Right renal cortex interstitium (tissue), 3 donors: ENCODE data around the gene TBX19. TPM values are rescaled to one million over a fixed set of nuclear protein-coding genes. Genes with fewer than 3 reads are reported as not detected.

Experiments used
- DNase-seq, 3 donors: peaks; one replicate each; pipeline ENCODE4 v3.0.0-alpha.2; 2013; ENCODE audit warnings: low read depth in 3 of 3, low spot score in 2 of 3
- polyA plus RNA-seq, 3 donors: library from polyadenylated mRNA; unstranded; fragments of 120-200 nt; gene quantifications; one replicate each; pipeline ENCODE4 v1.2.1, GENCODE V29; 2013; ENCODE audit not compliant: insufficient read length in 3 of 3

Gene TBX19
- polyA plus RNA-seq, 3 donors = 2.1 to 2.4 (median 2.3) TPM

DNA sequence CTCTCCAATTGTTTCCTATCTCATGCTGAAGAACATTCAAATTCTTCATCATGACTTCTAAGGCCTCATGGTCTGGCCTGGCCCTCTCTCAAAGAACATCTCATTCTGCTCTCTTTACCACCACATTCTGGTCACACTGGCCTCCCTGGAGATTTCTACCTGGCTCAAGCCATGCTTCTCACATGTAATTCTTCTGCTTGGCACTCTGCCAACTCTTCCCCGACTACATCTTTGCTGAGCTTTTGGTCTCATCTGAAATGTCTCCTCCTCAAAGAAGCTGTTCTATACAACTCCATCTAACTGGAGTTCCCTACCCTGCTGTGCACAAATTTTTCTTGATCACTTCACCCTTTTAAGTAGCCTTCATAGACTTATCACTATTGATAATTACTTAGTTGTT is 1.4 kb upstream of the TBX19 start:
- DNase-seq = no peak

DNA sequence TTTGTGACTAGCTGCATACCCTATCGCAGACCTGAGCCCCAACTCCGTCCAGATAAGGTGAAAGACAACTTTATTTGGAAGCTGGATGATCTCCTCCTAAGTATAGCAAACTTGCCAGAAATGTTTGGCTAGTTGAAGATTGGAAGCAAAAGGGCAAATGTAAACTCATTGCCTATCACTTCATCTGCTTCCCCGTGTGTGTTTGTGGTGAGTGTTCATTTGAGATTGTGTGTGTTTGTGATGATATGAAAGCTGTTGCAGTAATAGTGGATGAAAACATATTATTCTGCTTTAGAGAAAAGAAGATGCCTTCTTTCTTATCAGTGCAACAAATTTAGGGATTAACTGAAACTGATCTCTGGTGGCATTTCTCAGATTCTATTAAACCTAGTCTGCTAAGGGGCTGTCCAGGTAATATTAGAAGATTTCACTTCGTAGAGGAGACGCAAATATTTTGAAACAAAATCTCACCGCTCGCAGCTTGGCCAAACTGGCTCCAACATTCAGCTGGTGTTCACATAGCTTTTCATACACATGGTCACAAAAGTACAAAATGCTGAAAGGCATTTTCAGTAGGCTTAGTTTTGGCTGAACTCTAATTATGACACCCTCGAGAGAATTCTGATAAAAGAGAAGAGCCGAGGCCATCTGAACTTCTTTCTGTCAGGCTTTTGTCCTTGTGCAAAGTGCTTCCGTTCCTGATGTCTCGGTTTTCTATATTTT is 1.1 kb downstream of the TBX19 start:
- no peak for DNase-seq

DNA sequence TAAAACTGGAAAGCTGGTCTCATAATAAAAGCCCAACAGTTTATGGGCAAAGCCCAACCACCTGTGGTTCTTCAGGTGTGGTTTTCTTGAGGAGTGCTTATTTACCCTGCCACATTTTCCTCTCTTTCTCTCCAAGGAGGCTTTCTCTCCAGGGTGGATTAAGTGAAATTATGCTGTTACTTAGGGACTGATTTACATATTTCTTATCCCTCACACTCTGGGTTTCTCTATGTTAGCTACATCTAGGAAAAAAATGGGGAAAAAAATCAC is 4.8 kb downstream of the TBX19 start:
- no peak for DNase-seq

DNA sequence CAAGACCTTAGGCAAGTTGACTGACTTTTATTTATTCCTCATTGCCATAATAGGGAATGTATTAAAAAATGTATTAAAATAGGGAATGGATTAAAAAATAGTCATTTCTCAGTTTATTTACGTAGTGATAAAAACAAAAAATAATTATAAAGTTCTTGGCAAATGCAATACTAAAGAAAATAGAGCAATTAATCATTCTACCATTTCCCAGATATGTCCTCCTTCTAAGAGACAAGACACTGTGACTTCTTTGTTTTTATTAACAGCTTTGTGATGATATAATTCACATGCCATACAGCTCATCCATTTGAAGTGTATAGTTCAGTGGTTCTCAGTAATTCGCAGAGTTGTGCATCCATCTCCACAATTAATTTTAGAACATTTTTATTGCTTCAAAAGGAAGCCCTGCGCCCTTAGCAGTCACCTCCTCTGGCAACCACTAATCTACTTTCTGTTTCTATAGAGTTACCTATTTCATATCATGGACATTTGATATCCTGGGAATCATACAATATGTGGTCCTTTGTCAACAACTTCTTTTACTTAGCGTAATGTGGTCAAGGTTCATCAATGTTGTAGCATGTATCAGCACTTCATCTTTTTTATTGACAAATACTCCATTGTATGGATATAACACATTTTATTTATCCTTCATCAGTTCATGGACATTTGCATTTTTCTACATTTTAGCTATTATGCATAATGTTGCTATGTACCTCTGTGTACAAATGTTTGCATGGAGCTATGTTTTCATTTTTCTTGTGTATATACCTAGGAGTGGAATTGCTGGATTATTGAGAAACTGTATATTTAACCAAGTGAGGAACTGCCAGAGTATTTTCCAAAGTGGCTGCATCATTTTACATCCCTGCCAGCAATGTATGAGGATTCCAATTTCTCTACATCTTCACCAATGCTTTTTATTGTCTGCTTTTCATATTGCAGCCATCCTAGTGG is 5.6 kb downstream of the TBX19 start:
- DNase-seq = no peak

DNA sequence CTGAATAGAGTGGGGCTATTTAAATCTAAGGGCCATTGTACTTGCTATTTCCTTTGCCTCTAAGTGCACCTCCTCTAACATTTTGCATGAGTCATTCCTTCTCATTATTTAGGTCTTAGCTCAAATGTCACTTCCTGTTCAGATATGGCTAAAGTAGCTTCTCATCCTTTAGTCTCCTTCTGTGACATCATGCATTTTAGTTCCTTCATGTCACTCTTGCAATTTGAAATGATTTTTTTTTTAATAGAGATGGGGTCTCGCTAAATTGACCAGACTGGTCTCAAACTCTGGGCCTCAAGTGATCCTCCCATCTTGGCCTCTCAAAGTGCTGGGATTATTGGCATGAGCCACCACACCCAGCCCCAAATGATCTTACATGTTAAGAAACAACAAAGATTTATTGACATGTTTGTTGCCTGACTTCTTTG is 6.6 kb downstream of the TBX19 start:
- no peak for DNase-seq

DNA sequence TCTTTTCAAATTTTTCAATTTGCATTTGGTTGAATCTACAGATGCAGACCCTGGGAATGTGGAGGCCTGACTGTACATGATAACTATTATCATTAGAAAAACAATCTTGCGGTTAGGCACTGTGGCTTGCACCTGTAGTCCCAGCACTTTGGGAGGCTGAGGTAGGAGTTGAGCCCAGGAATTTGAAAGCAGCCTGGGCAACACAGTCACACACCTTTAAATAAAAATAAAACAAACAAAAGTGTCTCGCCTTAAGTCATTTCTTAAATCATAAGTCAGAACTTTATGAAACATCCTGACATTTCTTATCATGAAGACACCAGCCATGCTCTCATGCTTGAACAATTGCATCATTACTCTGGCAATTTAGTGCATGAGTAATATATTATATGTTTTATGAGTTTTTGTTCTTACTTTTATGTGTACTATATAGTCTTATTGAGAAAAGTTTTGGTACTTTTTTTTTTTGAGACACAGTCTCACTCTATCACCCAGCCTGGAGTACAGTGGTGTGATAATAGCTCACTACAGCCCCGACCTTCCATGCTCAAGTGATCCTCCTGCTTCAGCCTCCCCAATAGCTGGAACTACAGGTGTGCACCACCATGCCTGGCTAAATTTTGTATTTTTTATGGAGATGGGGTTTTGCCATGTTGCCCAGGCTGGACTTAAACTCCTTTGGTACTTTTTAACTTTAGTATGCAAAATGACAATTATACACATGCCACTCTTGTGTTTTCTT is 7.8 kb downstream of the TBX19 start:
- DNase-seq = no peak

DNA sequence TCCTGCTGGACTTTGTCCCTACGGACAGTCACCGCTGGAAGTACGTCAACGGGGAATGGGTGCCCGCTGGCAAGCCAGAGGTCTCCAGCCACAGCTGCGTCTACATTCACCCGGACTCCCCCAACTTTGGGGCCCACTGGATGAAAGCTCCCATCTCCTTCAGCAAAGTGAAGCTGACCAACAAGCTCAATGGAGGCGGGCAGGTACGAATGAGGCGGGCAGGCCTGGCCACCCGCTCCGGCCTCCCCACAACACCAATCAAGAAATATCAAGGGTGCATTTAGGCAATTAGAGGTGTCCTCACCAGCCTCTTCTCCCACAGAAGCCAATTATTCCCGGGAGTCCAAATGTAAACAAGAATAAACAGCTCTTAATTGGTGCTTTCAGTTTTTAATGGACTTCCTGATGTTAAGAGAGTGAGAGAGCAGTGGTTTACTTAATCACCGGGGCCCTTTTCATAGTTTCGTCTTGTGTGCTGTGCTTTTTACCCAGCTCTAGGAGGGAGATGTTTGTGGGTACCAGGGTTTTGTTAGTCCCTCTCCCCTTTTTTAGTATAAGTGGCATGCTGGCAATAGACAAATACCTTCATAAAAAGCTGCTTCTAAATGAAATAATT is 10.7 kb downstream of the TBX19 start:
- no peak for DNase-seq

DNA sequence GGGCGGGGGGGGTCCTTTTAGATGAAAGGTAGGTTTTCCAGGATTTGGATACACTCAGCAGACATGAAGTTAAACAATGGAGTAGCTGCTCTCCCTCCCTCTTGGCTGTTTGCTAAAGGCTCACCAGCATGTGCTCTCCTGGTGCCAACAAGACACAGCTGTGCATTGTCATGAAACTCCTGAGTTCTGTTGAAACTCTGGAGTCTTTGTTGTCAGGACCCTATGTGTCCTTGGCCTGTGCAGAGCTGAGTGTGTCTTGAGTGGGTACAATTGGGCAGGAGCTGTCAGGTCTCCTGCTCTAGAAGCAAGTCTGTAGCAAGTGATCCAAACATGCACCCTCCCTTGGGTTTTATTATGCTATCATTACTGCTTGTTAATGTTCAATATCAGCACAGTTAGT is 12.7 kb downstream of the TBX19 start:
- no peak for DNase-seq

DNA sequence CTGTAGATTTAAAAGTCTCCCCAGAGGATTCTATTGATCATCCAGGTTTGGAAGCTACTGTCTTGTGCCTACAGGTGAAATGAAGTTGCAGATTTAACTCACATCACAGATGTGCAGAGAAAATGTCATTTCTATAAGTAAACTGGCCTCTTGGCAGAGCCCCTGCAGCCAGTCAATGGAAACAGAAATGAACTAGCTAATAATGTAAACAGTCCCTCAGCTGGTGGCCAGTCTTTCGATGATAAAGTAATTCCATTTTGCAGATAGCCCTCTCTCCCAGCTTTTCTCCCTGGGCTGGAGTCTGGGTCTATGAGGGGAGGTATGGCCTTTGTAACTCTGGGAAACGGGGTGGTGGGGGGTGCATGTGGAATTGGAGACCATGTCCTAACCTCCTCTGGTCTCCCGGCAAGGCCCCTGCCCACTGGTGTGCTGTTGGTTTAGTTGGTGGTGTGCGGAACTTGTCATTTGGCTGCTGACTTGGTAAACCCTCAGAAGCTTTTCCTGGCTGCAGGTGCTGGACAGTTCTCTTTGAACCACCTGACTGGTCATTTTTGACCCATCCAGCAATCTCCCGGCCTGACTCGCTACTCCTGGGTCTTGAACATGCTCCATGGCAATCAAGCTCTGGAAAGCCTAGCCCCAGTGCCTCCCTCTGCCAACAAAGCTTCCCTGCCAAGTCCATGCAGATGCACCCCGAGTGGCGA is 14.9 kb downstream of the TBX19 start:
- no peak for DNase-seq

DNA sequence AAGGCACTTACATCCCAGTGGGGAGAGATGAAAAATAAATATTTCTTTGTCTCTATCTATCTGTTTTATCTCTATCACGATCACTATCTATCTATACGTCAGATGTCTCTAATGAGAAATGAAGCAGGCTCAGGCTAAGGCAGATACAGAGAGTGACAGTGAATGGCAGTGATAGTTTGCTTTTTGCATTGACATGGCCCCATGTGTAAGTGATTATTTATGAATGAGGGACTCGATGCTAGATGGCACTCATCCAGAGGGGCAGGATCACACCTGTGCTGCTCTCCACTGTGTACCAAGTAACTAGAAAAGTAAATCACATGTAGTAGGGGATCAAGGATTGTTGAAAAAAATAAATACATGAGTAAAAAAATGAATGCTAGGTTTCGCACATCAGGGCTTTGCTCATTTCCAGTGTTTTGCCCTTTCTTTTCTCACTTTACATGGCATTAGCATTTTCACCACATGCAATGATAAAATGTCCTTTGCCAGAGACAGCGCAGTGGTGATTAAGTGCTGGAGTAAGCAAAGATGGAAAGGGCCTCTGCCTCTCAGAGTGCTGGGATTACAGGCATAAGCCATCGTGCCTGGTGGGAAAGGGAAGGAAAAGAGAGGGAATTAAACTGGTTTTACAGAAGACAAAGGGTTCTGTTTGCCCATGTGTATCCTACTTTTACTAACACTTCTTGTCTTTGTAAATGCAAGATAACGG is 16.5 kb downstream of the TBX19 start:
- DNase-seq = no peak

DNA sequence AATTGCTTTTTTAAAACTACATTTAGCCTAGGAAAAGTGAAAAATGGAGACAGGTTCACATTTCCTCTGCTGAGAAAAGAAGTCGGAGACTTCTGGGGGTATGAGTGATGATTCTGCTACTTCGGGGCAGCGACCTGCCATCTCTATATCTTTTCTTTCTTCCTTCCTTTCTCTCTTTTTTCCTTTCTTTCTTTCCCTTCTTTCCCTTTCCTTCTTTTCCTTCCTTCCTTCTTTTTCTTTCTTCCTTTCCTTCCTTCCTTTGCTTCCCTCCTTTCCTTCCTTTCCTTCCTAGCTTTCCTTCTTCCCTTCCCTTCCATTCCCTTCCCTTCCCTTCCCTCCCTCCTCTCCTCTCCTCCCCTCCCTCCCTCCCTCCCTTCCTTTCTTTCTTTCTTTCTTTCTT is 17.8 kb downstream of the TBX19 start:
- no peak for DNase-seq

DNA sequence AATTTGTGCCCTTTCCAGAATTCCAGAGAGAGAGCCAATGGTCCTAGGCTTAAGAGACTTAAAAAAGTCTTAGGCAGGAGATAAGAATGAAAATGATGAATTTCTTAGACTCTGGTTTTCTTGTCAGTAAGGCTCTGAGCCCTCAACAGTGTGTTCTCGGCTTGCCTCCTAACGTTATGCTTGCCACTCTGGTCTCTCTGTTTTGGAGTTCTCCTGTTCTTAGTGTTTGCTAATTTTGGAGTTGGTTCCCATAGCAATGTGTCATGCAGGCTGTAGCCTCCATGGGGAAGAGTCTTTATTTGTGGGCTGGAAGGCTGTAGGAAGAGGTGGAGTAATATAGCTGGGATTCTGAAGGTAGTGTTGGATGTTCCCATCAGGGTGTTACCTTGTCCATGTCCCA is 19.9 kb downstream of the TBX19 start:
- no peak for DNase-seq

DNA sequence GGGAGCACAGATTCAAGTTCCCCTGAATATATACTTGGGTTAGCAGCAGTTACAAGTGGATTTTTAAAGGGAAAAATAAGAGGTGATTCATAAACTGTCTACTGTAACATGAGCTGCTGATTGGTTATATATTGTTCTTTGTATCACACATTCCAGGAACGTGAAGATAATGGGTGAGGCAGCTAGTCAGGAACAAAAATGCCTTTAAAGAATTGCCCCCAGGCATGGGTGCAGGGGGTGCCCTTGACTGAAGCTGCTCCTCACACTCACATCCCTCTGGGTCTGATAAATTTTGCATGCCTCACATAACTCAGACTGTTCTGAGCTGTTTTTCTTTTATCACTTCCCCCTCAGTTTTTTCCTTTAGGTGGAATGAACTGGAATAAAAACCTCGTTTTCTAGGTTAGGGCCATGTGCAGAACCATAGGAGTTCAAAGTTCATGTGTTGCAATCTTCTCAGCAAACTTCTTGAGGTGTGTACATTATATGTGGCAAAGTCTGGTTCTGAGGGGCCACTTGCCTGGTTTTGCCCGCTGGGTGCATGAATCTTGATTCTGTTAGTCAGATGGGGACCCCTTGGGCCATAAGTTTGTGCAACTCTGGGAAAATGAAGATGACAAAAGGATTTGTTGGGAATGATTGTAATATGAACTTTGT is 21.1 kb downstream of the TBX19 start:
- no peak for DNase-seq

DNA sequence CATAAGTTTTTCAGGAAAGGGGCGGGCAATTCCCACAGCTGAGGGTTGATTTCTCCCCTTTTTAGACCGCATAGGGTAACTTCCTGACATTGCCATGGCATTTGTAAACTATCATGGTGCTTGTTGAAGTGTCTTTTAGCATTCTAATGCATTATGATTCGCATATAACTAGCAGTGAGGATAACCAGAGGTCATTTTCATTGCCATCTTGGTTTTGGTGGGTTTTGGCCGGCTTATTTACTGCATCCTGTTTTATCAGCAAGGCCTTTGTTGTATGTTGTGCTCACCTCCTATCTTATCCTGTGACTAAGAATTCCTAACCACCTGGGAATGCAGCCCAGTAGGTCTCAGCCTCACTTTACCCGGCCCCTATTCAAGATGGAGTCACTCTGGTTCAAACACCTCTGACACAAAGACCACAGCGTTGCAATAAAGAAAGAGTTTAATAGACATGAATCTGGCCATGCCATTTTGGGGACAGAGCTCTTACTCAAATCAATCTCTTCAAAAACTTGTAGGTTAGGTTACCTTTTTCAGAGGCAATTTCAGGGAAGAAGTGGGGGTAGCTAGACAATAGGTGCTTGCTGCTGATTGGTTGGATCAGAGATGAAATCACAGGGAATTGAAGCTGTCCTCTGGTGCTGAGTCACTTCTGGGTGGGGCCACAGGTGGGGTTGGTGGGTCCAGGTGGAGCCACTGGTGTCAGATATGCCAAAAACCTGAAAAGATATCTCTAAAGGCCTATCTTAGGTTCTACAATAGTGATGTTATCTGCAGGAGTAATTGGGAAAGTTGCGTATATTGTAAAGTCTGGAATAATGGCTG is 23.3 kb downstream of the TBX19 start:
- DNase-seq = no peak

DNA sequence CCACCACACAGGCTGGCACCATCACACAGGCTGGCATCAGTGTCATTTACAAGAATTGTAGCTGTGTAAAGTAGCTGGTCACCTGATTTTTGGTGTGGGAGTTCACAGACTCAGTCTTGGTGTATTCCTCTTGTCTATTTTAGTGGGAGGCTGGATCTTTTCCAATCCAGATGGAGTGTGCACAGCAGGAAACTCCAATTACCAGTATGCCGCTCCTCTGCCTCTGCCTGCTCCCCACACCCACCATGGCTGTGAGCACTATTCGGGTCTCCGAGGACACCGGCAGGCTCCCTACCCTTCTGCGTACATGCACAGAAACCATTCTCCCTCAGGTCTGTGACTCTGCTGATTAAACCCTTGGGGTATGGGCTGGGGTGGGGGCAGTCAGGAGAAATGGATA is 24.2 kb downstream of the TBX19 start:
- DNase-seq = no peak

DNA sequence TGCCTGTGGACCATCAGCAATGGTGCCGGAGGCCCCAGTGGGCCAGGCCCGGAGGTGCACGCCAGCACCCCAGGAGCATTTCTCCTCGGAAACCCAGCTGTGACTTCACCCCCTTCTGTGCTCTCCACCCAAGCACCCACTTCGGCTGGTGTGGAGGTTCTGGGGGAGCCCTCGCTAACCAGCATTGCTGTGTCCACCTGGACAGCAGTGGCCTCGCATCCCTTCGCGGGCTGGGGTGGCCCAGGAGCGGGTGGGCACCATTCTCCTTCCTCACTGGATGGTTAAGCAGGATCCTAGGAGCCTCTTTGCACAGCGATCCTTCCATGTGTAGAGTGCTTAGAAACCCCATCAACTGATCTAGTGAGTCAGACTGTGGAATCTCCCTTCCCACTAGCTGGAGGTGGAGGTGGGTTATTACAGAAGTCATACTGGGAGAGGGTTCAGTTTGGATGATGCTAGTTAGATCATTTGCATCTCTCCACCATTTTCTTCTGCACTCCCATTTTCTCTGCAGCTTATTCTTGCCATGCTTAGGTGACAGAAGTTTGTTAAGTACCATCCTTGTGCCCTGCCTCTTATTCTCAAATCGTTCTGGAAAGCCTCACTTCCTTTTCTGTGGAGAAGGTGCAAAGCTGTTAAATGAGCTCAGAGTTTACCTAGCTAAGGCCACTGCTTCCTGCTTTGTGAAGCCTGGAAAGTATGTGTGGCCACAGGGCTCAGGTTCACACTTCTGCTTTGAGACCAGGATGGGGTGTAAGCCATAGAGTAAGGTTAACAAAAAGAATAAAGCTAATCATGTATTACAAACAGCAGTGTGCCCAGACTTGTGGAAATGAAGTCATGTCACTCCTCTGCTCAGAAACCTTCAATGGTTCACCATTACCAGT is 32.3 kb downstream of the TBX19 start:
- no peak for DNase-seq

DNA sequence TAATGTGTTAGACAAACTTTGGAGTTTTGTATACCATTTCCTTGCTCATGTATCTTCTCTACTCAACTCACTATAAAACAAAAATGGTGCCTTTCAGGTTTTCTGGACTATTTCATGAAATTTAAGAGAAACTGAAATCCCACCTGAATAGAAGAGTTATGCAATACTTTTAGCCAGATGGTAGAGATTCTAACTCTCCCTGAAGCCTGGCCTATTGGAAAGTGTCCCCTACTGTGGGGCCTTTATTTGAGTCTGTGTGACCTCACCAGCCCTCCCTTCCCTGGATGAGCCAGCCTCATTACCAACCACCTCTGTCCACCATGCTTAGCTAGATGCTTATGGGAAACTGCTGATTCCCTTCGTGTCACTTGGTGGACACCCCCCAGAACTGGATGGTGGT is 35.5 kb downstream of the TBX19 start:
- no peak for DNase-seq

DNA sequence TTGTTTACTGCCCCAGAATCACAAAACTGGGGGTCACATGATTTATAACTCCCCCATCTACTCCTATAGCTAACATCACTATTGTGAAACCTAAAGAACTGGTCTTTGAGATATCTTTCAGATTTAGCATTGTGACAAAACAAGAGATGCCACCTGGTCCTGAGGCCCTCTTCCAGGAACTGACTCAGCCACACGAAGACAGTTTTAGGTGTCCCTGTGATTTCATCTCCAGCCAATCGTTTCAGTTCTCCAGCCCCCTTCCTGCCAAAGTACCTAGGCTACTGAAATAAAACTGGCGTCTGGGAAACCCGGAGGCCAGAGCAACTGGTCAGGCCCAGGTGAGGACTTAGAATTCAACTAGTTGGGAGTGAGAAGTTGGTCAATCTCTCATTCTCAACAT is 36.6 kb downstream of the TBX19 start:
- DNase-seq = no peak
